Spinal cord (tissue), 10 donors: Measurements from ENCODE around the gene ARVCF. TPM values are rescaled to one million over a fixed set of nuclear protein-coding genes. Genes with fewer than 3 reads are reported as not detected.

ENCODE experiments used
- DNase-seq, 6 donors: peaks; one replicate each; pipeline versions ENCODE4 v3.0.0 to v3.0.0-alpha.2; 2013 to 2015; ENCODE audit warnings: low spot score in 6 of 6, low read depth in 4 of 6
- H3K27ac ChIP-seq: one replicate; pipeline ENCODE4 v1.5.1; 2013; ENCODE audit warnings: low read depth, low read length, control low read depth
- H3K27me3 ChIP-seq: one replicate; pipeline ENCODE4 v1.6.1; 2013; ENCODE audit warnings: low read length; ENCODE audit not compliant: control insufficient read depth, insufficient read depth
- H3K36me3 ChIP-seq: one replicate; pipeline ENCODE4 v1.6.1; 2013; ENCODE audit warnings: low read length; ENCODE audit not compliant: control insufficient read depth, insufficient read depth
- H3K4me1 ChIP-seq: one replicate; pipeline ENCODE4 v1.6.1; 2013; ENCODE audit warnings: low read length; ENCODE audit not compliant: control insufficient read depth, insufficient read depth
- H3K4me3 ChIP-seq: one replicate; pipeline ENCODE4 v1.5.1; 2013; ENCODE audit warnings: low read depth, low read length, control low read depth
- H3K9me3 ChIP-seq: one replicate; pipeline ENCODE4 v1.6.1; 2013; ENCODE audit warnings: low read length; ENCODE audit not compliant: control insufficient read depth, insufficient read depth
- WGBS: methylation state at CpG from one replicate; pipeline ENCODE4 v1.1.5; 2013; ENCODE audit warnings: missing lambda C conversion rate; ENCODE audit not compliant: insufficient coverage; 5-methylcytosine and 5-hydroxymethylcytosine counted together
- polyA plus RNA-seq, 2 donors: library from polyadenylated mRNA; unstranded; fragments of 120-200 nt; gene quantifications; one replicate each; pipeline ENCODE4 v1.2.1, GENCODE V29; 2013; ENCODE audit not compliant: insufficient read length in 2 of 2
- total RNA-seq, 2 donors: library from RNA; depleted of rRNA in 1 of 2; stranded (reverse); fragments of 120-200 nt in 1 of 2; fragments of >200 nt in 1 of 2; gene quantifications; one replicate each; pipeline versions ENCODE4 v1.2.3 to v1.2.4, GENCODE V29; 2013 to 2014
- donor health status: healthy.

ARVCF gene
- total and polyA plus RNA-seq, 4 donors: 43.5 to 132 (median 84.2) TPM

GRCh38 chr22:20040327-20041200 lies 23.9 kb upstream of the ARVCF start:
- no peaks in the 10 kb centered on the region for H3K9me3 ChIP-seq
- no peak for DNase-seq
- H3K27ac ChIP-seq: no peak overlapping the region
- H3K4me1 ChIP-seq: peaks cover 13% of the 10 kb centered on the region
- peaks cover 46% of the 10 kb centered on the region for H3K36me3 ChIP-seq
- H3K4me3 ChIP-seq: no peak overlapping the region
- no peaks in the 10 kb centered on the region for H3K27me3 ChIP-seq
- WGBS: 100% methylated on average over 4 of the region's 7 CpGs

- Histone ChIP-seq H3K4me1 (peaks cover 16% of the 10 kb centered on the region), H3K27ac (no peak overlapping the region), H3K36me3 (peaks cover 45% of the 10 kb centered on the region), H3K9me3 (no peaks in the 10 kb centered on the region), H3K27me3 (no peaks in the 10 kb centered on the region), H3K4me3 (no peak overlapping the region)
- WGBS: 94% methylated on average over 4 of the region's 9 CpGs
- DNase-seq: peak in 1 of 6 donors; percentile 10
Observed at GRCh38 chr22:20039683-20040325, 23.2 kb upstream of the ARVCF start.

- Histone ChIP-seq H3K4me3 (no peak overlapping the region), H3K27me3 (no peaks in the 10 kb centered on the region), H3K9me3 (no peaks in the 10 kb centered on the region), H3K4me1 (peaks cover 19% of the 10 kb centered on the region), H3K27ac (no peak overlapping the region), H3K36me3 (peaks cover 34% of the 10 kb centered on the region)
- 78% methylated on average over 5 of the region's 7 CpGs for WGBS
- no peak for DNase-seq
Observed at GRCh38 chr22:20038574-20038973, 22.0 kb upstream of the ARVCF start.

GRCh38 chr22:20037419-20037818 lies 20.8 kb upstream of the ARVCF start:
- H3K9me3 ChIP-seq: no peaks in the 10 kb centered on the region
- peaks cover 28% of the 10 kb centered on the region for H3K36me3 ChIP-seq
- WGBS: 81% methylated on average over 3 of the region's 3 CpGs
- no peaks in the 10 kb centered on the region for H3K27me3 ChIP-seq
- H3K27ac ChIP-seq: no peak overlapping the region
- H3K4me1 ChIP-seq: peaks cover 28% of the 10 kb centered on the region
- no peak for DNase-seq
- H3K4me3 ChIP-seq: no peak overlapping the region

- Histone ChIP-seq H3K27me3 (no peaks in the 10 kb centered on the region), H3K36me3 (peaks cover 34% of the 10 kb centered on the region), H3K9me3 (no peaks in the 10 kb centered on the region), H3K27ac (no peak overlapping the region), H3K4me1 (peaks cover 28% of the 10 kb centered on the region), H3K4me3 (no peak overlapping the region)
- WGBS: 97% methylated on average over 24 of the region's 25 CpGs
- DNase-seq: no peak
Observed at GRCh38 chr22:20036535-20037392, 20.1 kb upstream of the ARVCF start.

- Histone ChIP-seq H3K36me3 (peaks cover 40% of the 10 kb centered on the region), H3K4me1 (peaks cover 28% of the 10 kb centered on the region), H3K27ac (no peak overlapping the region), H3K27me3 (no peaks in the 10 kb centered on the region), H3K4me3 (no peak overlapping the region), H3K9me3 (no peaks in the 10 kb centered on the region)
- DNase-seq: no peak
- WGBS: 95% methylated on average over 10 of the region's 10 CpGs
Observed at GRCh38 chr22:20036084-20036482, 19.5 kb upstream of the ARVCF start.

GRCh38 chr22:20035375-20036083 lies 18.9 kb upstream of the ARVCF start:
- Histone ChIP-seq H3K27me3 (no peaks in the 10 kb centered on the region), H3K27ac (no peak overlapping the region), H3K9me3 (no peaks in the 10 kb centered on the region), H3K36me3 (peaks cover 39% of the 10 kb centered on the region), H3K4me3 (no peak overlapping the region), H3K4me1 (peaks cover 28% of the 10 kb centered on the region)
- no peak for DNase-seq
- WGBS: 86% methylated on average over 15 of the region's 16 CpGs

GRCh38 chr22:20034143-20034542 lies 17.5 kb upstream of the ARVCF start:
- Histone ChIP-seq H3K9me3 (no peaks in the 10 kb centered on the region), H3K27ac (no peak overlapping the region), H3K4me3 (no peak overlapping the region), H3K36me3 (peaks cover 32% of the 10 kb centered on the region), H3K4me1 (peaks cover 37% of the 10 kb centered on the region), H3K27me3 (no peaks in the 10 kb centered on the region)
- 83% methylated on average over 4 of the region's 5 CpGs for WGBS
- no peak for DNase-seq
